DOHH2 (cell line): ENCODE results near the gene FBXO42.

Experiments used
- H3F3A ChIP-seq: fragments of 200-600 bp; sonication (generic), shearing (Covaris generic); 2 replicates; pipeline ENCODE4 v1.6.0; 2016; ENCODE audit warnings: antibody characterized with exemption, mild to moderate bottlenecking; ENCODE audit not compliant: control insufficient read depth, insufficient read depth
- H3K27ac ChIP-seq: fragments of 200-600 bp; sonication (generic); 2 replicates; pipeline ENCODE4 v1.5.1; 2014; ENCODE audit warnings: low read depth, mild to moderate bottlenecking, low read length, moderate library complexity
- H3K27me3 ChIP-seq: fragments of 200-600 bp; sonication (generic); 2 replicates; pipeline ENCODE4 v1.6.1; 2014; ENCODE audit warnings: mild to moderate bottlenecking, low read length, mixed read lengths; ENCODE audit not compliant: control insufficient read depth
- H3K36me3 ChIP-seq: fragments of 200-600 bp; sonication (generic); 2 replicates; pipeline ENCODE4 v1.6.1; 2014; ENCODE audit warnings: mild to moderate bottlenecking, low read length, moderate library complexity, mixed read lengths; ENCODE audit not compliant: control insufficient read depth
- H3K4me1 ChIP-seq: fragments of 200-600 bp; sonication (generic); 2 replicates; pipeline ENCODE4 v1.6.1; 2014; ENCODE audit warnings: mild to moderate bottlenecking, low read length, mixed read lengths; ENCODE audit not compliant: control insufficient read depth
- H3K4me2 ChIP-seq: fragments of 200-600 bp; sonication (generic); 2 replicates; pipeline ENCODE4 v1.6.0; 2014; ENCODE audit warnings: mild to moderate bottlenecking, low read length, moderate library complexity
- H3K4me3 ChIP-seq: fragments of 200-600 bp; sonication (generic); 2 replicates; pipeline ENCODE4 v1.5.1; 2014; ENCODE audit warnings: mild to moderate bottlenecking, low read length, mixed read lengths
- H3K79me2 ChIP-seq: fragments of 200-600 bp; sonication (generic); 2 replicates; pipeline ENCODE4 v1.6.1; 2014; ENCODE audit warnings: mild to moderate bottlenecking, low read length, mixed read lengths; ENCODE audit not compliant: control insufficient read depth
- H3K9me2 ChIP-seq: fragments of 200-600 bp; sonication (generic); replicated peaks from 2 replicates; pipeline ENCODE4 v1.6.1; 2014; ENCODE audit warnings: mild to moderate bottlenecking, low read length, mixed read lengths; ENCODE audit not compliant: control insufficient read depth
- H3K9me3 ChIP-seq: fragments of 200-600 bp; sonication (generic); 2 replicates; pipeline ENCODE4 v1.6.1; 2014; ENCODE audit warnings: antibody characterized with exemption, low read length, mixed read lengths; ENCODE audit not compliant: control insufficient read depth, insufficient read depth
- H4K20me1 ChIP-seq: fragments of 200-600 bp; sonication (generic); 2 replicates; pipeline ENCODE4 v1.6.0; 2014; ENCODE audit warnings: low read depth, mild to moderate bottlenecking, antibody characterized with exemption, low read length, moderate library complexity; ENCODE audit not compliant: control insufficient read depth, insufficient read depth
- EZH2phosphoT487 ChIP-seq: fragments of 200-600 bp; sonication (generic); IDR thresholded peaks from 2 replicates; pipeline ENCODE4 v1.6.1; 2017; ENCODE audit warnings: borderline replicate concordance, mild to moderate bottlenecking, antibody characterized with exemption, low read length, moderate library complexity, mixed read lengths
- TF ChIP-seq, protein P1 (sequence below): fragments of 200-600 bp; sonication (generic); IDR thresholded peaks from one replicate; pipeline ENCODE4 v1.5.1; 2014; ENCODE audit warnings: antibody characterized with exemption, mild to moderate bottlenecking, low read depth, low read length; ENCODE audit not compliant: poor library complexity, severe bottlenecking

FBXO42 gene

DNA sequence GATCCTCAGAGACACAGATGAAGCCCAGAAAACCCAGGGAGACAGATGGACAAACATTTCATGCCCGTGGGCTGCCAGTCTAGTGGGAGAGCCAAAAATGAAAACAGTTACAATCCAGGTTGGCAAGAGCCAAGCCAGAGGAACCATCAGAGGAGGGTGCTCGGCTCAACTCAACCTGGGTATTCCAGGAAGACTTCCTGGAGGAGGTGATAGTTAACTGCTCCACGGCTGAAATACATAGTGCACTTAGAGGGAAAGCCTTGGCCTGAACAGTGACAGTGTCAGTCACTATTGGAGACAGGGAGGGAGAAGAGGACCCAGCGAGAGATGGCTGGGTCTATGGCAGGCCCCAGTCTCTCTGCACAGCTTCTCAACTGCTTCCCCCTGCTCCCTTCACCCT is 141.7 kb downstream of the FBXO42 start:
- TF ChIP-seq EZH2phosphoT487 = no peak
- no peaks in the 10 kb centered on the region for H3K9me3 ChIP-seq
- H3K79me2 ChIP-seq = no peaks in the 10 kb centered on the region
- no peak overlapping the region for H3K4me2 ChIP-seq
- no peaks in the 10 kb centered on the region for H3K36me3 ChIP-seq
- no peak overlapping the region for H3K27ac ChIP-seq
- no peaks in the 10 kb centered on the region for H3K9me2 ChIP-seq
- H3K4me3 ChIP-seq = no peak overlapping the region
- no peaks in the 10 kb centered on the region for H4K20me1 ChIP-seq
- H3F3A ChIP-seq = no peaks in the 10 kb centered on the region
- peaks cover 30% of the 10 kb centered on the region for H3K27me3 ChIP-seq
- peaks cover 11% of the 10 kb centered on the region for H3K4me1 ChIP-seq

DNA sequence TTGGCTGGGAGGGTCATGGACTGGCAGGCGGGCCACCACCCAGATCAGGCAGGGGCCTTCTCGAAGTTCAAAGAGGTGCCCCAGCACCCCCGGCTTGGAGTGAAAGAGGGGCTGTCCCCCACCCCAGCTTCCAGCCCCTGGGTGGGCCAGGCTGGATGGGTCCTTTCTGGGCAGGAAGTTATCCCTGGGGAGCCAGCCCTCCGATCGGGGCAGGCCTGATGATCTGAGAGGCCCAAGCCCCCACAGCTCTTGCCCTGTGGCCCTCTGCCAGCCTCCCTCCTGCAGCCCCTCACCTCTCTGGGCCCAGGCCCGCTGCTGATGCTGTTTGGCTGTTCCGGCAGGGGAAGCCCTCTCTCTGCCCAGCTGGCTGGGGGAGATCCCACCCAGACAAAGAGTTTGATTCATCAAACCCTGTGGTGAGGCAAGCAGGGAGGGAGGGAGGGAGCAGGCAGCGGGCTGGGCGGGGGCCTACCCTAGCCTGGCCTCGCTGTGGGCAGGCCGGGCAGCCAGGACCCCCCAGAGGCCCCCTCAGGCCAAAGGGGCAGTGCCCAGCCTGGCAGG is 142.4 kb downstream of the FBXO42 start:
- Histone ChIP-seq H3K4me1 (peaks cover 11% of the 10 kb centered on the region), H3K27me3 (peaks cover 30% of the 10 kb centered on the region), H3K79me2 (no peaks in the 10 kb centered on the region), H3K27ac (no peak overlapping the region), H3K36me3 (no peaks in the 10 kb centered on the region), H4K20me1 (no peaks in the 10 kb centered on the region), H3K9me2 (no peaks in the 10 kb centered on the region), H3K4me2 (no peak overlapping the region), H3F3A (no peaks in the 10 kb centered on the region), H3K9me3 (no peaks in the 10 kb centered on the region), H3K4me3 (no peak overlapping the region)
- TF ChIP-seq EZH2phosphoT487 = no peak
- TF ChIP-seq, protein P1, sequence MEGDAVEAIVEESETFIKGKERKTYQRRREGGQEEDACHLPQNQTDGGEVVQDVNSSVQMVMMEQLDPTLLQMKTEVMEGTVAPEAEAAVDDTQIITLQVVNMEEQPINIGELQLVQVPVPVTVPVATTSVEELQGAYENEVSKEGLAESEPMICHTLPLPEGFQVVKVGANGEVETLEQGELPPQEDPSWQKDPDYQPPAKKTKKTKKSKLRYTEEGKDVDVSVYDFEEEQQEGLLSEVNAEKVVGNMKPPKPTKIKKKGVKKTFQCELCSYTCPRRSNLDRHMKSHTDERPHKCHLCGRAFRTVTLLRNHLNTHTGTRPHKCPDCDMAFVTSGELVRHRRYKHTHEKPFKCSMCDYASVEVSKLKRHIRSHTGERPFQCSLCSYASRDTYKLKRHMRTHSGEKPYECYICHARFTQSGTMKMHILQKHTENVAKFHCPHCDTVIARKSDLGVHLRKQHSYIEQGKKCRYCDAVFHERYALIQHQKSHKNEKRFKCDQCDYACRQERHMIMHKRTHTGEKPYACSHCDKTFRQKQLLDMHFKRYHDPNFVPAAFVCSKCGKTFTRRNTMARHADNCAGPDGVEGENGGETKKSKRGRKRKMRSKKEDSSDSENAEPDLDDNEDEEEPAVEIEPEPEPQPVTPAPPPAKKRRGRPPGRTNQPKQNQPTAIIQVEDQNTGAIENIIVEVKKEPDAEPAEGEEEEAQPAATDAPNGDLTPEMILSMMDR = no peak

DNA sequence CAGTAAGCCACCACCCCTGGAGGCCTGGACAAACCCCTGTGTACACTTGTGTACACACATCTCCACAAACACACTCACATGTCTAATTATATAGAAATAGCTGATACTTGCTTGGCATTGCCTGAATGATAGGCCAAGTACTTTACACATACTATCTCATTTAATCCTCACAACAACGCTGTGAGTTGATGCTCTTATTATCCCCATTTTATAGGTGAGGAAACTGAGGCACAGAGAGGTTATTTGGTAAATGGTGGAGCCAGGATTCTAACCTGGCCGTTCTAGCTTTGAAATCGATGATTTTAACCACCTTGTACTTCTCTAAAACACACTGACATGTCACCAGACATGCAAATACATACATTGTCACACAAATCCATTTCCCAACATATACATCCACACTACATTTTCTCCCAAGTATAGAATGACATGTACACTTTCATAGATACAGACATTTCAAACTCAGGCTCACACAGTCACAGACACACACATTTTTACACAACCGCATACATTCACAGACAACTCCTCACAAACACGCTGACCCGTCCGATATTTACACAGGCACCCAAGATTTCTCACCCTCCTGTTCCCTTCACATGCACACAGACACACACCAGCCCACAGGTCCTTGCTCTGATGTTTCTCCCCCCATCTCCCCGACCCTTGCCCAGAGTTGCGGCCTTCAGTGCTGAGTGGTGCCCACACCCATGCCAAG is 143.0 kb downstream of the FBXO42 start:
- Histone ChIP-seq H3K36me3 (no peaks in the 10 kb centered on the region), H3K4me3 (no peak overlapping the region), H3K27ac (no peak overlapping the region), H3F3A (no peaks in the 10 kb centered on the region), H3K27me3 (peaks cover 27% of the 10 kb centered on the region), H3K79me2 (no peaks in the 10 kb centered on the region), H4K20me1 (no peaks in the 10 kb centered on the region), H3K4me1 (peaks cover 11% of the 10 kb centered on the region), H3K4me2 (no peak overlapping the region), H3K9me3 (no peaks in the 10 kb centered on the region), H3K9me2 (no peaks in the 10 kb centered on the region)
- no peak for TF ChIP-seq EZH2phosphoT487
- TF ChIP-seq, protein P1 = no peak

DNA sequence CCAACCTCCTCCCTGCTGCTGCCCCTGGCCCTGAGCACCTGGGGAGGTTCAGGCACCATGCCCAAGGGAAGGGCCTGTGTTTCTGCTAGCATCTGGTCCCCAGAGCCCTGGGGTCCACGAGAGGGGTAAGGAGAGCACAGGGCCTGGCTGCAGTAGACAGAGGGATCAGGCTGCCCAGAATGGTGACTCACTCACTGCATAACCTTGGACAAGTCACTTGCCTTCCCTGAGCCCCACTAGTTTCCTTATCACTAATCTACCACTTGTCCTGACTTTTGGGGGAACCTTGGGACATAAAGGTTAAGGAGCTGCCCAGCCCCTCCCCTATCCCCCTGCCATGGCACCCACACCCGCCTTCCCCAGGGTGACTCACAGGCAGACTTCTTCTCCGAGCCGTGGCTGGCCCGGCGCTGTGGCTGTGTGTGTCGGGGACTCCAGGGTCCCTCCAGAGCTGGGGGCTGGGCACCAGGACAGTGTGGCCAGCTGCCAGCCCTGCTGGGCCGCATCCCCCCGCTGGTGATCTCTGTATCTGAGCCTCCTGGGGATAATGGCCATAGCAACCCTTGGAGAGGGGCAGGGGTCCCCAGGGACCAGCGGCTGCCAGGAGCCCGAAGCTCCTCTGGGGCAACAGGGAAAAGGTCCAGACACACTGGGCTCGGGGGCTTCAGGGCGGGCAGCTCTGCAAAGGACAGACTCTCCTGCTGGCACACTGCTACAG is 143.9 kb downstream of the FBXO42 start:
- H3K79me2 ChIP-seq = no peaks in the 10 kb centered on the region
- H3K9me3 ChIP-seq = no peaks in the 10 kb centered on the region
- no peak for TF ChIP-seq EZH2phosphoT487
- TF ChIP-seq, protein P1 = no peak
- H3K4me1 ChIP-seq = peaks cover 11% of the 10 kb centered on the region
- H4K20me1 ChIP-seq = no peaks in the 10 kb centered on the region
- H3K27me3 ChIP-seq = peaks cover 26% of the 10 kb centered on the region
- H3K36me3 ChIP-seq = no peaks in the 10 kb centered on the region
- no peak overlapping the region for H3K4me2 ChIP-seq
- no peak overlapping the region for H3K27ac ChIP-seq
- H3F3A ChIP-seq = no peaks in the 10 kb centered on the region
- no peaks in the 10 kb centered on the region for H3K9me2 ChIP-seq
- H3K4me3 ChIP-seq = no peak overlapping the region
